EL (cell line): ENCODE results near the gene RAD54L2.
A peak's percentile ranks its signal among the peaks of the same experiment; 100 is the strongest.
"Not testable (repeated sequence)": the region's sequence is repeated elsewhere in the genome, so short reads cannot be mapped to it uniquely, and the experiment has no call there.

Experiments used
- DNase-seq: peaks from one replicate; pipeline ENCODE4 v3.0.0-alpha.2; 2016

The RAD54L2 gene

GRCh38 chr3:51538459-51539290 is at the start of gene RAD54L2:
Gene RAD54L2, plus strand, starts transcription at chr3:51538719. Its CDS starts 51,702 bp downstream, at chr3:51590421.
- DNase-seq = peak; percentile 83

- DNase-seq = peak; percentile 95
These were observed 39.4 kb upstream of the RAD54L2 start for GRCh38 chr3:51498876-51499738.

- DNase-seq = no peak
These were observed 37.8 kb upstream of the RAD54L2 start for GRCh38 chr3:51500632-51501131.

- peak; percentile 75 for DNase-seq
These were observed 36.5 kb upstream of the RAD54L2 start for GRCh38 chr3:51501833-51502561.

GRCh38 chr3:51502562-51502910 is 36.0 kb upstream of the RAD54L2 start:
- DNase-seq = no peak

GRCh38 chr3:51503007-51503406 is 35.5 kb upstream of the RAD54L2 start:
- DNase-seq = no peak

- no peak for DNase-seq
These were observed 30.3 kb upstream of the RAD54L2 start for GRCh38 chr3:51508255-51508654.

- no peak for DNase-seq
These were observed 27.5 kb upstream of the RAD54L2 start for GRCh38 chr3:51510996-51511395.

- DNase-seq = no peak
These were observed 24.3 kb upstream of the RAD54L2 start for GRCh38 chr3:51514210-51514609.

- no peak for DNase-seq
These were observed 18.7 kb upstream of the RAD54L2 start for GRCh38 chr3:51519848-51520247.

- DNase-seq = not testable (repeated sequence)
These were observed 17.4 kb upstream of the RAD54L2 start for GRCh38 chr3:51520906-51521730.

- DNase-seq = no peak
These were observed 16.1 kb upstream of the RAD54L2 start for GRCh38 chr3:51522273-51522962.

- DNase-seq = not testable (repeated sequence)
These were observed 13.6 kb upstream of the RAD54L2 start for GRCh38 chr3:51524874-51525273.

GRCh38 chr3:51530485-51530884 is 8.0 kb upstream of the RAD54L2 start:
- peak; percentile 71 for DNase-seq

- peak; percentile 18 for DNase-seq
These were observed 3.1 kb upstream of the RAD54L2 start for GRCh38 chr3:51535146-51536019.

- not testable (repeated sequence) for DNase-seq
These were observed 888 bp upstream of the RAD54L2 start for GRCh38 chr3:51537631-51538030.

- DNase-seq = no peak
These were observed 432 bp upstream of the RAD54L2 start for GRCh38 chr3:51538115-51538458.

- DNase-seq = peak; percentile 73
These were observed 897 bp downstream of the RAD54L2 start for GRCh38 chr3:51539291-51539941.

GRCh38 chr3:51542596-51542995 is 4.1 kb downstream of the RAD54L2 start:
- DNase-seq = not testable (repeated sequence)
